ENCODE measurements around the gene MFAP5. TPM values are rescaled to one million over a fixed set of nuclear protein-coding genes. Genes with fewer than 3 reads are reported as not detected.

MFAP5 gene
- total and polyA plus RNA-seq, 8 donors = 0.35 to 12.0 (median 1.1) TPM

DNA sequence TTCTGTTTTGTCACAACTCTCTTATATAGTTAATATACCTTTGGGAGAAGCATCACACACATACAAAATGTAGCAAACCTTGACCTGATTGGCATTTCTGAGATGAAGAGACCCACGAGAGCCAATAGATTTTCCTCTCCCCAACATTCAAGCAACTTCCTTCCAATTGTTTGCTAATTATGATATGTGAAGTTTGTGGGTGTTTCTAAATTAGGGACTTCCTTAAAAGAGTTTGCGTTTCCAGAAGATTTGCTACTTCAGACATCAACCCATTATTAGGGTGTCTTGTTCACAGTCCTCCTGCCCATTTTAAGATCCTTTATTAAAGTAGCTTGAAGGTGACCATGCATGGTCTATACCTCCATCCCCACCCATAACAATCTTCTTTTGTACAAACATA, 59.3 kb downstream of the MFAP5 start:
- Histone ChIP-seq H3K4me1 (peaks cover 0 to 11% of the 10 kb centered on the region in 2 donors), H3K4me3 (no peak overlapping the region), H3K36me3 (no peaks in the 10 kb centered on the region), H3K27ac (no peak overlapping the region), H3K9me3 (no peaks in the 10 kb centered on the region), H3K27me3 (peaks cover 0 to 12% of the 10 kb centered on the region in 2 donors)
- DNase-seq (no peak), ATAC-seq (no peak)
- intact Hi-C loops (cut with DNase I) = loop anchor here in 1 of 2 donors (10.0 kb wide), 1 partner anchor 58 kb away; the partner anchor contains the start of gene CLEC4E
- TF ChIP-seq, protein P1, sequence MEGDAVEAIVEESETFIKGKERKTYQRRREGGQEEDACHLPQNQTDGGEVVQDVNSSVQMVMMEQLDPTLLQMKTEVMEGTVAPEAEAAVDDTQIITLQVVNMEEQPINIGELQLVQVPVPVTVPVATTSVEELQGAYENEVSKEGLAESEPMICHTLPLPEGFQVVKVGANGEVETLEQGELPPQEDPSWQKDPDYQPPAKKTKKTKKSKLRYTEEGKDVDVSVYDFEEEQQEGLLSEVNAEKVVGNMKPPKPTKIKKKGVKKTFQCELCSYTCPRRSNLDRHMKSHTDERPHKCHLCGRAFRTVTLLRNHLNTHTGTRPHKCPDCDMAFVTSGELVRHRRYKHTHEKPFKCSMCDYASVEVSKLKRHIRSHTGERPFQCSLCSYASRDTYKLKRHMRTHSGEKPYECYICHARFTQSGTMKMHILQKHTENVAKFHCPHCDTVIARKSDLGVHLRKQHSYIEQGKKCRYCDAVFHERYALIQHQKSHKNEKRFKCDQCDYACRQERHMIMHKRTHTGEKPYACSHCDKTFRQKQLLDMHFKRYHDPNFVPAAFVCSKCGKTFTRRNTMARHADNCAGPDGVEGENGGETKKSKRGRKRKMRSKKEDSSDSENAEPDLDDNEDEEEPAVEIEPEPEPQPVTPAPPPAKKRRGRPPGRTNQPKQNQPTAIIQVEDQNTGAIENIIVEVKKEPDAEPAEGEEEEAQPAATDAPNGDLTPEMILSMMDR (IDR thresholded peaks at IDR 0.05) = no peak

DNA sequence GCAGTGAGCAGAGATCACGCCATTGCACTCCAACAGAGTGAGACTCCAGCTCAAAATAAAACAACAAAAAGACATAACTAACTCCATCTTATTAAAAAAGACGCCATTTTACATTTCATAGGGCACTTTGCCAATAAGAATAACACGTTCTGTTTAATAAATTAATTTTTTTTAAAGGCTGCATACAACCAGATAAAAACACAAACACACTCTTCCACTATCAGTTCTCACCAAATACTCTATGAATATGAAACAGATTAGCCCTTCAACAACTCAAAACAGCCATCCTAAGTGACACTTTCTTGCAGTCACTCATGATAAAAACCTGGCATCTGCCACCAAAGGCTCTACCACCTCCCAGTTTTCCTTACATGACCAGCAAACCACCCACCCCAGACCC, 66.1 kb downstream of the MFAP5 start:
- H3K27me3 ChIP-seq = no peaks in the 10 kb centered on the region
- intact Hi-C loops (cut with DNase I) = no loop called here
- ATAC-seq (no peak), DNase-seq (no peak)
- TF ChIP-seq, protein P1 (IDR thresholded peaks at IDR 0.05) = no peak
- no peaks in the 10 kb centered on the region for H3K4me1 ChIP-seq
- no peaks in the 10 kb centered on the region for H3K36me3 ChIP-seq
- no peak overlapping the region for H3K4me3 ChIP-seq
- no peak overlapping the region for H3K27ac ChIP-seq
- H3K9me3 ChIP-seq = no peaks in the 10 kb centered on the region

Other genes with a start within 250 kb of the MFAP5 start
- gene CLEC6A, start 206.9 kb downstream of the MFAP5 start, total RNA-seq = under 1 TPM; 0.32 to 0.42 TPM
- gene CLEC6A, start 206.9 kb downstream of the MFAP5 start, polyA plus RNA-seq (ENCODE audit: insufficient read length in 6 of 6) = not detected
- gene CLEC4D, start 149.3 kb downstream of the MFAP5 start, total RNA-seq = 10 to 100 TPM in 1 of 2 donors, under 1 TPM in 1; 0.35 to 15.7 TPM
- gene CLEC4D, start 149.3 kb downstream of the MFAP5 start, polyA plus RNA-seq (ENCODE audit: insufficient read length in 6 of 6) = under 1 TPM; 0.11 to 0.91 (median 0.22) TPM
- 10 to 100 TPM in 1 of 2 donors, 1 to 10 TPM in 1; 5.5 to 37.5 TPM for gene CLEC4E, start 121.9 kb downstream of the MFAP5 start, total RNA-seq
- 1 to 10 TPM in 1 of 6 donors, under 1 TPM in 5; 0.11 to 1.1 (median 0.27) TPM for gene CLEC4E, start 121.9 kb downstream of the MFAP5 start, polyA plus RNA-seq (ENCODE audit: insufficient read length in 6 of 6)
- under 1 TPM; 0.17 to 0.24 TPM for gene AICDA, start 50.0 kb downstream of the MFAP5 start, total RNA-seq
- under 1 TPM in 3 of 6 donors, not detected in 3; 0.04 to 0.15 (median 0.04) TPM for gene AICDA, start 50.0 kb downstream of the MFAP5 start, polyA plus RNA-seq (ENCODE audit: insufficient read length in 6 of 6)
- 10 to 100 TPM; 27.3 to 31.7 TPM for gene RIMKLB, start 35.2 kb upstream of the MFAP5 start, total RNA-seq
- 100 to 1,000 TPM; 123 to 162 (median 133) TPM for gene RIMKLB, start 35.2 kb upstream of the MFAP5 start, polyA plus RNA-seq (ENCODE audit: insufficient read length in 6 of 6)
- gene A2ML1, start 159.8 kb upstream of the MFAP5 start, total RNA-seq = not detected
- under 1 TPM; 0.72 to 0.94 (median 0.89) TPM for gene A2ML1, start 159.8 kb upstream of the MFAP5 start, polyA plus RNA-seq (ENCODE audit: insufficient read length in 6 of 6)